Activated B cell treated with CpG ODN at 0.5 μM for 24 hours (primary cell): Measurements from ENCODE around the gene ARHGEF25. TPM values are rescaled to one million over a fixed set of nuclear protein-coding genes. Genes with fewer than 3 reads are reported as not detected.
"Not testable (repeated sequence)": the region's sequence is repeated elsewhere in the genome, so short reads cannot be mapped to it uniquely, and the experiment has no call there.

ENCODE experiments used
- ATAC-seq: fragments of 200-7000 bp; cut with Tn5 transposase; one replicate; pipeline ENCODE4 v1.10.0; 2021; ENCODE audit warnings: low read depth, mild to moderate bottlenecking, moderate library complexity
- CTCF ChIA-PET: fragments of 350-600 bp; sonication (Branson Sonifier 250); formaldehyde crosslinking; loops from one replicate; lab custom pipeline; 2021; ENCODE audit warnings: antibody characterized with exemption; lab: Charles Lee
- POLR2A ChIA-PET: fragments of 350-600 bp; sonication (Branson Sonifier 250); formaldehyde crosslinking; loops from one replicate; lab custom pipeline; 2021; ENCODE audit warnings: antibody characterized with exemption; lab: Charles Lee
- DNase-seq: peaks from one replicate; pipeline ENCODE4 v3.0.0; 2022
- H3K27ac Mint-ChIP-seq: one replicate; pipeline ENCODE4 v1.8.0; 2020; ENCODE audit warnings: mixed read lengths
- H3K27me3 Mint-ChIP-seq: one replicate; pipeline ENCODE4 v1.8.0; 2021; ENCODE audit warnings: mixed read lengths
- H3K36me3 Mint-ChIP-seq: one replicate; pipeline ENCODE4 v1.8.0; 2021; ENCODE audit warnings: low read depth, mixed read lengths
- H3K4me1 Mint-ChIP-seq: one replicate; pipeline ENCODE4 v1.8.0; 2021; ENCODE audit warnings: mixed read lengths
- H3K4me3 Mint-ChIP-seq: one replicate; pipeline ENCODE4 v1.8.0; 2020; ENCODE audit warnings: mild to moderate bottlenecking, mixed read lengths
- H3K9me3 Mint-ChIP-seq: one replicate; pipeline ENCODE4 v1.8.0; 2020; ENCODE audit warnings: mixed read lengths
- intact Hi-C: fragments of 100-400 bp; cut with micrococcal nuclease; formaldehyde crosslinking; loops from one replicate; pipeline ENCODE4 v1.15.1; 2024
- total RNA-seq: library from RNA; stranded (reverse); gene quantifications from 2 replicates; pipeline ENCODE4 v1.2.3, GENCODE V29; 2022
- TF ChIP-seq, protein P1 (sequence below): fragments of 200-600 bp; IDR thresholded peaks from one replicate; pipeline ENCODE4 v1.8.0; 2022; ENCODE audit warnings: antibody characterized with exemption, mild to moderate bottlenecking

Gene ARHGEF25
- total RNA-seq, 1 donor from 2014 or later, result not detected

DNA sequence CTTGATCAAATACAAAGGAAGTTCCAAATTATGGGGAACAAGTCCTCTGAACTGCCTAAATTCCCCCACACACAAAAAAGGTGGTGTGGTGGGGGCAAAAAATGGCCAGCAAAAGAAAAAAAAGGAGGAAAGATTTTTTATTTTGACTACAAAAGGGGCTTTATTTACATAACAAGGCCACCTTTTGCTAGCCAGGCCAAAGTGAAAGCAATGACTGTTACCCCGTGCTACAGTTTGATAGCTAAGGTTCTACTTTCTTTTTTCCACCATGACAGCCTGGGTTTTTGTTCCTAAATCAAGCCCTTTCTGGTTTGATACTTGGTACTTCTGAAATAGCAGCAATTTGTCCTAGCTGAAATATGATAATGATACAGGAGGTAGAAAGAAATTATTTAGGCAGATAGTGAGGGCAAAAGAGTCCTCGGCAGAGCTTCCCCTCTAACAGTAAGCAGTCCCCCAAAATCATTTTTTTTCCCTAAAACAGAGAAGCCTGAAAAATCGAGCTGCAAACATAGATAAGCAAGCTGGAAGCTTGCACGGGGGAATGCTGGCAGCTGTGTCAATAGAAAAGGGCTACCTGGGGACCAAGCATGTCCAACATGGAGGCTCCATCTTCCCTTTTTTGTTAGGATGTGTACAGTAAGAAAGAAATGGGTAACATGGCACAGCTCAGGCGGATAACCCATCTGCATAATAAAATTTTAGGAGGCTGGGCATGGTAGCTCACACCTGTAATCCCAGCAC is 30.6 kb downstream of the ARHGEF25 start:
- Mint-ChIP-seq H3K9me3 (peaks cover 2% of the 10 kb centered on the region), H3K4me3 (no peak overlapping the region), H3K27me3 (peaks cover 29% of the 10 kb centered on the region), H3K27ac (no peak overlapping the region), H3K4me1 (no peaks in the 10 kb centered on the region), H3K36me3 (no peaks in the 10 kb centered on the region)
- ChIA-PET CTCF (interaction anchor here (0.6 to 1.5 kb wide), 2 partner anchors 186 to 280 kb away, joined by 3 read pairs; partner anchors contain the start of gene INHBE), POLR2A (no interaction called here)
- DNase-seq (no peak), ATAC-seq (no peak)
- intact Hi-C loops, result no loop called here
- TF ChIP-seq, protein P1, sequence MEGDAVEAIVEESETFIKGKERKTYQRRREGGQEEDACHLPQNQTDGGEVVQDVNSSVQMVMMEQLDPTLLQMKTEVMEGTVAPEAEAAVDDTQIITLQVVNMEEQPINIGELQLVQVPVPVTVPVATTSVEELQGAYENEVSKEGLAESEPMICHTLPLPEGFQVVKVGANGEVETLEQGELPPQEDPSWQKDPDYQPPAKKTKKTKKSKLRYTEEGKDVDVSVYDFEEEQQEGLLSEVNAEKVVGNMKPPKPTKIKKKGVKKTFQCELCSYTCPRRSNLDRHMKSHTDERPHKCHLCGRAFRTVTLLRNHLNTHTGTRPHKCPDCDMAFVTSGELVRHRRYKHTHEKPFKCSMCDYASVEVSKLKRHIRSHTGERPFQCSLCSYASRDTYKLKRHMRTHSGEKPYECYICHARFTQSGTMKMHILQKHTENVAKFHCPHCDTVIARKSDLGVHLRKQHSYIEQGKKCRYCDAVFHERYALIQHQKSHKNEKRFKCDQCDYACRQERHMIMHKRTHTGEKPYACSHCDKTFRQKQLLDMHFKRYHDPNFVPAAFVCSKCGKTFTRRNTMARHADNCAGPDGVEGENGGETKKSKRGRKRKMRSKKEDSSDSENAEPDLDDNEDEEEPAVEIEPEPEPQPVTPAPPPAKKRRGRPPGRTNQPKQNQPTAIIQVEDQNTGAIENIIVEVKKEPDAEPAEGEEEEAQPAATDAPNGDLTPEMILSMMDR, result no peak

- H3K4me3 Mint-ChIP-seq, intact Hi-C loops, H3K4me1 Mint-ChIP-seq, CTCF ChIA-PET, H3K27me3 Mint-ChIP-seq, DNase-seq, POLR2A ChIA-PET, ATAC-seq, H3K27ac Mint-ChIP-seq, H3K9me3 Mint-ChIP-seq, H3K36me3 Mint-ChIP-seq: not testable (repeated sequence)
Measured at GRCh38 chr12:57645990-57646658, 34.9 kb downstream of the ARHGEF25 start.

DNA sequence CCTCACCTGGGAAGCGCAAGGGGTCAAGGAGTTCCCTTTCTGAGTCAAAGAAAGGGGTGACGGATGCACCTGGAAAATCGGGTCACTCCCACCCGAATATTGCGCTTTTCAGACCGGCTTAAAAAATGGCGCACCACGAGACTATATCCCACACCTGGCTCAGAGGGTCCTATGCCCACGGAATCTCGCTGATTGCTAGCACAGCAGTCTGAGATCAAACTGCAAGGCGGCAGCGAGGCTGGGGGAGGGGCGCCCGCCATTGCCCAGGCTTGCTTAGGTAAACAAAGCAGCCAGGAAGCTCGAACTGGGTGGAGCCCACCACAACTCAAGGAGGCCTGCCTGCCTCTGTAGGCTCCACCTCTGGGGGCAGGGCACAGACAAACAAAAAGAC is 35.4 kb downstream of the ARHGEF25 start:
- POLR2A ChIA-PET, H3K4me1 Mint-ChIP-seq, H3K27me3 Mint-ChIP-seq, intact Hi-C loops, H3K9me3 Mint-ChIP-seq, CTCF ChIA-PET, DNase-seq, H3K36me3 Mint-ChIP-seq, H3K27ac Mint-ChIP-seq, ATAC-seq, H3K4me3 Mint-ChIP-seq: not testable (repeated sequence)

GRCh38 chr12:57654042-57654441 is 42.8 kb downstream of the ARHGEF25 start:
- CTCF ChIA-PET, result no interaction called here

DNA sequence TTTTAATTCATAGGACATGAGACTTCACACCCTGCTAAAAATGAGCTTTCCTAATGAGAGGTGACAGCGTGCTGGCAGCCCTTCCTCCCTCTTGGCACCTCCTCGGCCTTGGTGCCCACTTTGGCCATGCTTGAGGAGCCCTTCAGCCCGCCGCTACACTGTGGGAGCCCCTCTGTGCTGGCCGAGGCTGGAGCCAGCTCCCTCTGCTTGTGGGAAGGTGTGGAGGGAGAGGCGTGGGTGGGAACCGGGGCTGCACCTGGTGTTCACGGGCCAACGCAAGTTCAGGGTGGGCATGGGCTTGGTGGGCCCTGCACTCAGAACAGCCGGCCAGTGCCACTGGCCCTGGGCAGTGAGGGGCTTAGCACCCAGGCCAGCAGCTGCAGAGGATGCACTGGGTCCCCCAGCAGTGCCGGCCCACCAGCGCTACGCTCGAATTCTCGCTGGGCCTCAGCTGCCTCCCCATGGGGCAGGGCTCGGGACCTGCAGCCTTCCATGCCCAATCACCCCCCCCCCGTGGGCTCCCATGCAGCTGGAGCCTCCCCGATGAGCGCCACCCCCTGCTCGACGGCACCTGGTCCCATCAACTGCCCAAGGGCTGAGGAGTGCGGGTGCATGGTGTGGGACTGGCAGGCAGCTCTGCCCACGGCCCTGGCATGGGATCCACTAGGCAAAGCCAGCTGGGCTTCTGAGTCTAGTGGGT is 44.5 kb downstream of the ARHGEF25 start:
- Mint-ChIP-seq H3K9me3 (peaks cover 4% of the 10 kb centered on the region), H3K4me3 (no peak overlapping the region), H3K4me1 (no peaks in the 10 kb centered on the region), H3K27ac (no peak overlapping the region), H3K36me3 (no peaks in the 10 kb centered on the region), H3K27me3 (peaks cover 10% of the 10 kb centered on the region)
- intact Hi-C loops, result no loop called here
- POLR2A ChIA-PET, result no interaction called here
- TF ChIP-seq, protein P1, result no peak
- CTCF ChIA-PET, result no interaction called here
- no peak for ATAC-seq
- no peak for DNase-seq

More at GRCh38 chr12:57654042-57654441, 42.8 kb downstream of the ARHGEF25 start:
- Mint-ChIP-seq H3K4me1 (no peaks in the 10 kb centered on the region), H3K27ac (no peak overlapping the region), H3K4me3 (no peak overlapping the region), H3K36me3 (no peaks in the 10 kb centered on the region), H3K27me3 (peaks cover 10% of the 10 kb centered on the region), H3K9me3 (peaks cover 4% of the 10 kb centered on the region)
- TF ChIP-seq, protein P1, result no peak
- intact Hi-C loops, result no loop called here
- no peak for DNase-seq
- POLR2A ChIA-PET, result no interaction called here
- no peak for ATAC-seq

- H3K4me3 Mint-ChIP-seq, CTCF ChIA-PET, H3K36me3 Mint-ChIP-seq, intact Hi-C loops, POLR2A ChIA-PET, DNase-seq, H3K27ac Mint-ChIP-seq, H3K4me1 Mint-ChIP-seq, H3K9me3 Mint-ChIP-seq, ATAC-seq, H3K27me3 Mint-ChIP-seq: not testable (repeated sequence)
Measured at GRCh38 chr12:57656408-57656807, 45.2 kb downstream of the ARHGEF25 start.
